Liver (tissue), 9 donors: ENCODE data around the gene PEX3. TPM values are rescaled to one million over a fixed set of nuclear protein-coding genes. Genes with fewer than 3 reads are reported as not detected.

Experiments
- DNase-seq: peaks from one replicate; pipeline ENCODE4 v3.0.0-alpha.2; 2017; ENCODE audit warnings: low spot score
- H3K27ac ChIP-seq, 2 donors: one replicate each; pipeline ENCODE4 v1.7.0; 2013; ENCODE audit warnings: inconsistent platforms in 2 of 2, low read length in 2 of 2, control low read depth in 1 of 2, low read depth in 1 of 2, mild to moderate bottlenecking in 1 of 2
- H3K27me3 ChIP-seq, 4 donors: one replicate each; pipeline versions ENCODE4 v1.6.1 to v1.7.0; 2013; ENCODE audit warnings: low read length in 3 of 4, inconsistent platforms in 1 of 4, mild to moderate bottlenecking in 1 of 4, moderate library complexity in 1 of 4; ENCODE audit not compliant: control insufficient read depth in 4 of 4, insufficient read depth in 4 of 4
- H3K36me3 ChIP-seq, 4 donors: one replicate each; pipeline versions ENCODE4 v1.6.1 to v1.7.0; 2013; ENCODE audit warnings: low read length in 3 of 4, mild to moderate bottlenecking in 3 of 4, low read depth in 1 of 4, moderate library complexity in 1 of 4; ENCODE audit not compliant: control insufficient read depth in 4 of 4, insufficient read depth in 3 of 4
- H3K4me1 ChIP-seq, 4 donors: one replicate each; pipeline versions ENCODE4 v1.6.1 to v1.7.0; 2013; ENCODE audit warnings: low read length in 3 of 4, mild to moderate bottlenecking in 3 of 4, moderate library complexity in 1 of 4; ENCODE audit not compliant: control insufficient read depth in 4 of 4, insufficient read depth in 4 of 4
- H3K4me3 ChIP-seq, 3 donors: one replicate each; pipeline versions ENCODE4 v1.6.1 to v1.7.0; 2013; ENCODE audit warnings: low read length in 3 of 3, control low read depth in 1 of 3, low read depth in 1 of 3, mild to moderate bottlenecking in 1 of 3
- H3K9ac ChIP-seq, 2 donors: one replicate each; pipeline ENCODE4 v1.7.0; 2013; ENCODE audit warnings: low read length in 2 of 2, mild to moderate bottlenecking in 2 of 2, moderate library complexity in 2 of 2, control low read depth in 1 of 2, low read depth in 1 of 2
- H3K9me3 ChIP-seq, 4 donors: one replicate each; pipeline versions ENCODE4 v1.6.1 to v1.7.0; 2013; ENCODE audit warnings: low read length in 3 of 4; ENCODE audit not compliant: control insufficient read depth in 4 of 4
- ATF3 ChIP-seq: IDR thresholded peaks from 2 replicates; pipeline ENCODE4 v1.6.1; 2016; ENCODE audit warnings: antibody characterized with exemption
- EGR1 ChIP-seq, 2 donors: IDR thresholded peaks; 2 replicates each; pipeline ENCODE4 v1.6.1; 2016 to 2018; ENCODE audit warnings: antibody characterized with exemption in 2 of 2, low read depth in 2 of 2
- FOXA1 ChIP-seq: IDR thresholded peaks from 2 replicates; pipeline ENCODE4 v1.6.1; 2016; ENCODE audit warnings: antibody characterized with exemption
- FOXA2 ChIP-seq: IDR thresholded peaks from 2 replicates; pipeline ENCODE4 v1.6.1; 2016; ENCODE audit warnings: antibody characterized with exemption
- GABPA ChIP-seq, 2 donors: IDR thresholded peaks in 1 of 2; conservative IDR thresholded peaks in 1 of 2; 2 replicates each; pipeline ENCODE4 v1.6.1; 2016; ENCODE audit warnings: antibody characterized with exemption in 2 of 2, mild to moderate bottlenecking in 1 of 2, moderate library complexity in 1 of 2
- HNF4A ChIP-seq, 2 donors: conservative IDR thresholded peaks; 2 replicates each; pipeline ENCODE4 v1.6.1; 2016; ENCODE audit warnings: antibody characterized with exemption in 2 of 2, mild to moderate bottlenecking in 2 of 2
- HNF4G ChIP-seq: IDR thresholded peaks from 2 replicates; pipeline ENCODE4 v1.6.1; 2016; ENCODE audit warnings: antibody characterized with exemption
- JUND ChIP-seq, 2 donors: IDR thresholded peaks; 2 replicates each; pipeline ENCODE4 v1.6.1; 2016; ENCODE audit warnings: antibody characterized with exemption in 2 of 2
- MAX ChIP-seq: IDR thresholded peaks from 2 replicates; pipeline ENCODE4 v1.6.1; 2016; ENCODE audit warnings: antibody characterized with exemption
- NR2F2 ChIP-seq: IDR thresholded peaks from 2 replicates; pipeline ENCODE4 v1.6.1; 2016; ENCODE audit warnings: antibody characterized with exemption
- RAD21 ChIP-seq, 2 donors: IDR thresholded peaks; 2 replicates each; pipeline ENCODE4 v1.6.1; 2016; ENCODE audit warnings: antibody characterized with exemption in 2 of 2, mild to moderate bottlenecking in 2 of 2
- REST ChIP-seq: IDR thresholded peaks from 2 replicates; pipeline ENCODE4 v1.6.1; 2016; ENCODE audit warnings: antibody characterized with exemption, mild to moderate bottlenecking
- RXRA ChIP-seq, 2 donors: IDR thresholded peaks; 2 replicates each; pipeline ENCODE4 v1.6.1; 2017 to 2018; ENCODE audit warnings: antibody characterized with exemption in 2 of 2, mild to moderate bottlenecking in 1 of 2
- SP1 ChIP-seq: IDR thresholded peaks from 2 replicates; pipeline ENCODE4 v1.6.1; 2018; ENCODE audit warnings: antibody characterized with exemption, mild to moderate bottlenecking
- TAF1 ChIP-seq: conservative IDR thresholded peaks from 2 replicates; pipeline ENCODE4 v1.6.1; 2016; ENCODE audit warnings: antibody characterized with exemption, mild to moderate bottlenecking
- YY1 ChIP-seq: IDR thresholded peaks from 2 replicates; pipeline ENCODE4 v1.6.1; 2016; ENCODE audit warnings: antibody characterized with exemption, mild to moderate bottlenecking
- WGBS: extraction: QIAGEN DNeasy Blood & Tissue Kit; methylation state at CpG from one replicate; pipeline ENCODE4 v1.1.7; 2013; 5-methylcytosine and 5-hydroxymethylcytosine counted together
- polyA plus RNA-seq, 2 donors: library from polyadenylated mRNA; stranded (reverse) in 1 of 2; unstranded in 1 of 2; fragments of 200-250 nt in 1 of 2; fragments of >200 nt in 1 of 2; fragmentation: Nextera tagmentation in 1 of 2; extraction: Ambion mirVana in 1 of 2; gene quantifications; one replicate each; pipeline versions ENCODE4 v1.2.1 to v1.2.3, GENCODE V29; 2013 to 2015
- total RNA-seq, 2 donors: library from RNA; depleted of rRNA; stranded (reverse); fragments of >200 nt; gene quantifications; one replicate each; pipeline ENCODE4 v1.2.3, GENCODE V29; 2014
- TF ChIP-seq, protein P1 (sequence below): fragments of 150-350 bp; IDR thresholded peaks from 2 replicates; pipeline ENCODE4 v1.5.1; 2017; ENCODE audit warnings: improper control_type of control experiment, low read depth, low read length; ENCODE audit not compliant: missing input control
- TF ChIP-seq, protein P2 (sequence below): IDR thresholded peaks from 2 replicates; pipeline ENCODE4 v1.6.1; 2016; ENCODE audit warnings: antibody characterized with exemption
- donor health status: healthy.
- donor health status: healthy.
- donor health status: healthy.
- donor health status: healthy.
- donor health status: healthy.

The PEX3 gene
- total and polyA plus RNA-seq, 4 donors: 12.7 to 27.2 (median 15.2) TPM

GRCh38 chr6:143457563-143458359, 7.2 kb downstream of the PEX3 start:
- H3K9me3 ChIP-seq: no peaks in the 10 kb centered on the region
- no peak overlapping the region for H3K9ac ChIP-seq
- peaks cover 2 to 9% (median 7%) of the 10 kb centered on the region in 4 donors for H3K36me3 ChIP-seq
- H3K27ac ChIP-seq: no peak overlapping the region
- H3K4me3 ChIP-seq: no peak overlapping the region
- 86% methylated on average over 2 of the region's 2 CpGs for WGBS
- no peaks in the 10 kb centered on the region for H3K27me3 ChIP-seq
- peaks cover 0 to 3% (median 0%) of the 10 kb centered on the region in 4 donors for H3K4me1 ChIP-seq
- TF ChIP-seq GABPA (IDR thresholded peaks at IDR 0.05 in 1 of 2, conservative IDR thresholded peaks at IDR 0.05 in 1 of 2): no peak
- TF ChIP-seq REST: no peak
- TF ChIP-seq, protein P1, sequence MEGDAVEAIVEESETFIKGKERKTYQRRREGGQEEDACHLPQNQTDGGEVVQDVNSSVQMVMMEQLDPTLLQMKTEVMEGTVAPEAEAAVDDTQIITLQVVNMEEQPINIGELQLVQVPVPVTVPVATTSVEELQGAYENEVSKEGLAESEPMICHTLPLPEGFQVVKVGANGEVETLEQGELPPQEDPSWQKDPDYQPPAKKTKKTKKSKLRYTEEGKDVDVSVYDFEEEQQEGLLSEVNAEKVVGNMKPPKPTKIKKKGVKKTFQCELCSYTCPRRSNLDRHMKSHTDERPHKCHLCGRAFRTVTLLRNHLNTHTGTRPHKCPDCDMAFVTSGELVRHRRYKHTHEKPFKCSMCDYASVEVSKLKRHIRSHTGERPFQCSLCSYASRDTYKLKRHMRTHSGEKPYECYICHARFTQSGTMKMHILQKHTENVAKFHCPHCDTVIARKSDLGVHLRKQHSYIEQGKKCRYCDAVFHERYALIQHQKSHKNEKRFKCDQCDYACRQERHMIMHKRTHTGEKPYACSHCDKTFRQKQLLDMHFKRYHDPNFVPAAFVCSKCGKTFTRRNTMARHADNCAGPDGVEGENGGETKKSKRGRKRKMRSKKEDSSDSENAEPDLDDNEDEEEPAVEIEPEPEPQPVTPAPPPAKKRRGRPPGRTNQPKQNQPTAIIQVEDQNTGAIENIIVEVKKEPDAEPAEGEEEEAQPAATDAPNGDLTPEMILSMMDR: no peak
- no peak for TF ChIP-seq JUND (IDR thresholded peaks at IDR 0.05)
- TF ChIP-seq, protein P2, sequence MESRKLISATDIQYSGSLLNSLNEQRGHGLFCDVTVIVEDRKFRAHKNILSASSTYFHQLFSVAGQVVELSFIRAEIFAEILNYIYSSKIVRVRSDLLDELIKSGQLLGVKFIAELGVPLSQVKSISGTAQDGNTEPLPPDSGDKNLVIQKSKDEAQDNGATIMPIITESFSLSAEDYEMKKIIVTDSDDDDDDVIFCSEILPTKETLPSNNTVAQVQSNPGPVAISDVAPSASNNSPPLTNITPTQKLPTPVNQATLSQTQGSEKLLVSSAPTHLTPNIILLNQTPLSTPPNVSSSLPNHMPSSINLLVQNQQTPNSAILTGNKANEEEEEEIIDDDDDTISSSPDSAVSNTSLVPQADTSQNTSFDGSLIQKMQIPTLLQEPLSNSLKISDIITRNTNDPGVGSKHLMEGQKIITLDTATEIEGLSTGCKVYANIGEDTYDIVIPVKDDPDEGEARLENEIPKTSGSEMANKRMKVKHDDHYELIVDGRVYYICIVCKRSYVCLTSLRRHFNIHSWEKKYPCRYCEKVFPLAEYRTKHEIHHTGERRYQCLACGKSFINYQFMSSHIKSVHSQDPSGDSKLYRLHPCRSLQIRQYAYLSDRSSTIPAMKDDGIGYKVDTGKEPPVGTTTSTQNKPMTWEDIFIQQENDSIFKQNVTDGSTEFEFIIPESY: no peak
- no peak for TF ChIP-seq FOXA2
- TF ChIP-seq EGR1 (IDR thresholded peaks at IDR 0.05; ENCODE audit: low read depth in 2 of 2): no peak
- no peak for TF ChIP-seq SP1
- TF ChIP-seq HNF4G: no peak
- no peak for TF ChIP-seq ATF3
- TF ChIP-seq HNF4A (conservative IDR thresholded peaks at IDR 0.05): no peak
- TF ChIP-seq NR2F2: no peak
- TF ChIP-seq YY1: no peak
- TF ChIP-seq TAF1: no peak
- TF ChIP-seq RXRA (IDR thresholded peaks at IDR 0.05): no peak
- no peak for TF ChIP-seq FOXA1
- no peak for TF ChIP-seq MAX
- TF ChIP-seq RAD21 (IDR thresholded peaks at IDR 0.05): no peak
- DNase-seq: no peak
